Endothelial cell of umbilical vein (primary cell): ENCODE data around the gene ACSL4. TPM values are rescaled to one million over a fixed set of nuclear protein-coding genes. Genes with fewer than 3 reads are reported as not detected.

ENCODE experiments used
- BruUV-seq: library from RNA; stranded (reverse); fragments of 400-500 nt; replicated peaks from 2 replicates; lab custom pipeline; 2021; lab: Mats Ljungman, UMichigan
- CTCF ChIA-PET: fragments of 300-600, 350-600 bp; sonication (Branson Sonifier 250); formaldehyde crosslinking; loops from one replicate; lab custom pipeline; 2021; ENCODE audit warnings: antibody characterized with exemption, inconsistent platforms; lab: Charles Lee
- POLR2A ChIA-PET: fragments of 300-600, 350-600 bp; sonication (Branson Sonifier 250); formaldehyde crosslinking; loops from one replicate; lab custom pipeline; 2021; ENCODE audit warnings: antibody characterized with exemption, inconsistent platforms; lab: Charles Lee
- DNase-seq: peaks from one replicate; pipeline ENCODE4 v3.0.0-alpha.2; 2011; ENCODE audit warnings: low read depth, low spot score
- FAIRE-seq: peaks from 2 replicates; lab custom pipeline; 2011; peaks lifted over from hg19 to GRCh38; lab: Jason Lieb, UNC
- H2AFZ ChIP-seq: 2 replicates; pipeline ENCODE4 v1.6.0; 2012; ENCODE audit warnings: low read depth, low read length, control low read depth, inconsistent platforms
- H3K27ac ChIP-seq: 2 replicates; pipeline ENCODE4 v1.5.1; 2011; ENCODE audit warnings: low read depth, mild to moderate bottlenecking, control low read depth, low read length, moderate library complexity; ENCODE audit not compliant: insufficient read depth
- H3K27me3 ChIP-seq, 2 experiments: 2 replicates each; pipeline versions ENCODE4 v1.6.0 to v1.6.1; 2011; ENCODE audit warnings: low read length in 2 of 2, mixed read lengths in 1 of 2; ENCODE audit not compliant: control insufficient read depth in 2 of 2, insufficient read depth in 2 of 2
- H3K36me3 ChIP-seq, 2 experiments: 2 replicates in 1 of 2; 3 replicates in 1 of 2; pipeline ENCODE4 v1.5.1; 2011; ENCODE audit warnings: low read length in 2 of 2, mild to moderate bottlenecking in 1 of 2, moderate library complexity in 1 of 2; ENCODE audit not compliant: control insufficient read depth in 2 of 2, insufficient read depth in 2 of 2; ENCODE audit errors: extremely low read depth in 1 of 2
- H3K4me1 ChIP-seq: 3 replicates; pipeline ENCODE4 v1.5.1; 2011; ENCODE audit warnings: mild to moderate bottlenecking, low read length; ENCODE audit not compliant: control insufficient read depth, insufficient read depth; ENCODE audit errors: extremely low read depth
- H3K4me2 ChIP-seq: 2 replicates; pipeline ENCODE4 v1.6.1; 2011; ENCODE audit warnings: low read length, control low read depth, mixed read lengths; ENCODE audit not compliant: insufficient read depth
- H3K4me3 ChIP-seq, 3 experiments: fragments of 200-600 bp in 1 of 3; sonication (generic), shearing (Covaris generic) in 1 of 3; replicated peaks in 1 of 3; 2 replicates each; pipeline ENCODE4 v1.5.1; 2011 to 2016; ENCODE audit warnings: control low read depth in 3 of 3, low read length in 3 of 3, mild to moderate bottlenecking in 2 of 3, inconsistent platforms in 1 of 3, low read depth in 1 of 3, moderate library complexity in 1 of 3; ENCODE audit not compliant: insufficient read depth in 1 of 3
- H3K79me2 ChIP-seq: 2 replicates; pipeline ENCODE4 v1.6.0; 2012; ENCODE audit warnings: low read length, inconsistent platforms; ENCODE audit not compliant: control insufficient read depth, insufficient read depth
- H3K9ac ChIP-seq: replicated peaks from 2 replicates; pipeline ENCODE3; 2011; ENCODE audit warnings: low read length, control low read depth; ENCODE audit not compliant: insufficient read depth; ENCODE audit errors: extremely low read depth
- H3K9me1 ChIP-seq: replicated peaks from 3 replicates; pipeline ENCODE4 v1.6.0; 2011; ENCODE audit warnings: mild to moderate bottlenecking, low read length; ENCODE audit not compliant: control insufficient read depth, insufficient read depth; ENCODE audit errors: extremely low read depth
- H3K9me3 ChIP-seq: replicated peaks from 2 replicates; pipeline ENCODE4 v1.5.1; 2012; ENCODE audit warnings: low read length, inconsistent platforms; ENCODE audit not compliant: control insufficient read depth, insufficient read depth
- H4K20me1 ChIP-seq: replicated peaks from 2 replicates; pipeline ENCODE3; 2011; ENCODE audit warnings: mild to moderate bottlenecking, low read length; ENCODE audit not compliant: control insufficient read depth, insufficient read depth; ENCODE audit errors: extremely low read depth
- CTCF ChIP-seq, 2 donors: IDR thresholded peaks; 1 replicate in 1 of 2; 2 replicates in 1 of 2; pipeline ENCODE4 v1.5.1; 2011; ENCODE audit warnings: low read length in 2 of 2, mild to moderate bottlenecking in 2 of 2, moderate library complexity in 2 of 2, control low read depth in 1 of 2, inconsistent platforms in 1 of 2, low read depth in 1 of 2; ENCODE audit not compliant: insufficient read depth in 1 of 2; ENCODE audit errors: extremely low read depth in 1 of 2
- EZH2 ChIP-seq: IDR thresholded peaks from 2 replicates; pipeline ENCODE4 v1.6.1; 2012; ENCODE audit warnings: borderline replicate concordance, low read depth, mild to moderate bottlenecking, moderate library complexity, low read length, inconsistent platforms; ENCODE audit not compliant: severe bottlenecking
- FOS ChIP-seq: IDR thresholded peaks from 2 replicates; pipeline ENCODE4 v1.6.1; 2011; ENCODE audit warnings: mild to moderate bottlenecking, low read length, moderate library complexity, borderline replicate concordance; ENCODE audit not compliant: insufficient read depth
- GATA2 ChIP-seq: IDR thresholded peaks from 2 replicates; pipeline ENCODE4 v1.7.0; 2011; ENCODE audit warnings: low read depth, mild to moderate bottlenecking, moderate library complexity, mixed read lengths, low read length; ENCODE audit not compliant: insufficient read length, insufficient read depth
- JUN ChIP-seq: IDR thresholded peaks from 2 replicates; pipeline ENCODE4 v1.6.1; 2011; ENCODE audit warnings: borderline replicate concordance, low read depth; ENCODE audit not compliant: insufficient read length, insufficient read depth
- MYC ChIP-seq: IDR thresholded peaks from one replicate; pipeline ENCODE4 v1.6.1; 2011; ENCODE audit warnings: mild to moderate bottlenecking, low read depth, low read length
- POLR2A ChIP-seq: IDR thresholded peaks from 2 replicates; pipeline ENCODE4 v1.6.1; 2012; ENCODE audit warnings: low read depth, mild to moderate bottlenecking, control low read depth, low read length
- POLR2AphosphoS5 ChIP-seq: IDR thresholded peaks from 2 replicates; pipeline ENCODE4 v1.6.1; 2012; ENCODE audit warnings: low read depth, mild to moderate bottlenecking, control low read depth, low read length, moderate library complexity; ENCODE audit not compliant: insufficient read depth
- dilution Hi-C: fragments of 300-500 bp; cut with MboI; formaldehyde crosslinking; loops from one replicate; pipeline ENCODE4 v1.15.0; 2019; ENCODE audit warnings: low sequenced_read_pairs; ENCODE audit not compliant: extremely low pct_ligation_motif_present
- intact Hi-C: fragments of 100-400 bp; cut with micrococcal nuclease; formaldehyde crosslinking; loops from one replicate; pipeline ENCODE4 v1.10.0; 2022
- polyA plus RNA-seq, 4 experiments: library from polyadenylated mRNA; depleted of rRNA in 3 of 4; stranded (reverse) in 3 of 4; unstranded in 1 of 4; fragments of >200 nt; gene quantifications; 2 replicates each; pipeline versions ENCODE4 v1.2.1 to v1.2.3, GENCODE V29; 2011 to 2012; ENCODE audit warnings: missing spikeins in 1 of 4
- total RNA-seq: library from RNA; stranded (reverse); gene quantifications from 2 replicates; pipeline ENCODE4 v1.2.3, GENCODE V29; 2021
- TF ChIP-seq, protein P1 (sequence below): IDR thresholded peaks from 2 replicates; pipeline ENCODE4 v1.6.1; 2011; ENCODE audit not compliant: insufficient read depth, insufficient read length

Gene ACSL4
- total and polyA plus RNA-seq, 2 donors (not counting 3 experiments of a cell fraction or from before 2014, with no cell fraction given) = 20.7 to 85.5 TPM

- no peak for TF ChIP-seq FOS
- TF ChIP-seq, protein P1, sequence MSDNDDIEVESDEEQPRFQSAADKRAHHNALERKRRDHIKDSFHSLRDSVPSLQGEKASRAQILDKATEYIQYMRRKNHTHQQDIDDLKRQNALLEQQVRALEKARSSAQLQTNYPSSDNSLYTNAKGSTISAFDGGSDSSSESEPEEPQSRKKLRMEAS = no peak
- no peak overlapping the region for H3K27ac ChIP-seq
- H3K9me1 ChIP-seq = no peaks in the 10 kb centered on the region
- H3K4me1 ChIP-seq = no peaks in the 10 kb centered on the region
- CTCF ChIA-PET = no interaction called here
- no peak overlapping the region for H3K4me3 ChIP-seq
- H3K27me3 ChIP-seq = no peaks in the 10 kb centered on the region
- no peak overlapping the region for H3K9ac ChIP-seq
- H3K36me3 ChIP-seq = no peaks in the 10 kb centered on the region
- DNase-seq (no peak), FAIRE-seq (no peak)
- H3K4me2 ChIP-seq = no peak overlapping the region
- H3K9me3 ChIP-seq = no peaks in the 10 kb centered on the region
- H2AFZ ChIP-seq = no peak overlapping the region
- H3K79me2 ChIP-seq = no peaks in the 10 kb centered on the region
- intact Hi-C loops = no loop called here
- POLR2A ChIA-PET = no interaction called here
- no peaks in the 10 kb centered on the region for H4K20me1 ChIP-seq
- BruUV-seq = no TSS peak
- dilution Hi-C loops = no loop called here
Observed at GRCh38 chrX:109751698-109752097, 18.6 kb upstream of the ACSL4 start.

DNA sequence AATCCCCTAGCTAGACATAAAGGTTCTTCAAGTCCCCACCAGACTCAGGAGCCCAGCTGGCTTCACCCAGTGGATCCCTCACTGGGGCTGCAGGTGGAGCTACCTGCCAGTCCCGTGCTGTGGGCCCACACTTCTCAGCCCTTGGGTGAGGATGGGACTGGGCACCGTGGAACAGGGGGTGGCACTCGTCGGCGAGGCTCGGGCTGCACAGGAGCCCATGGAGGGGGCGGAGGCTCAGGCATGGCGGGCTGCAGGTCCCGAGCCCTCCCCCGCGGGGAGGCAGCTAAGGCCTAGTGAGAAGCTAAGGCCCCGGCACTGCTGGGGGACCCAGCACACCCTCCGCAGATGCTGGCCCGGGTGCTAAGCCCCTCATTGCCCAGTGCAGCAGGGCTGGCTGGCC, 16.1 kb upstream of the ACSL4 start:
- H2AFZ ChIP-seq = no peak overlapping the region
- H3K4me1 ChIP-seq = no peaks in the 10 kb centered on the region
- H3K4me3 ChIP-seq = no peak overlapping the region
- intact Hi-C loops (no loop called here), dilution Hi-C loops (no loop called here)
- no peak for TF ChIP-seq JUN
- TF ChIP-seq EZH2 = no peak
- TF ChIP-seq, protein P1 = no peak
- no peak for TF ChIP-seq FOS
- TF ChIP-seq POLR2AphosphoS5 = no peak
- no peak for TF ChIP-seq CTCF (IDR thresholded peaks at IDR 0.05; ENCODE audit: extremely low read depth in 1 of 2, insufficient read depth in 1 of 2, low read depth in 1 of 2, low read length in 2 of 2)
- no peak for TF ChIP-seq POLR2A
- no peak for TF ChIP-seq MYC
- no peak for TF ChIP-seq GATA2
- ChIA-PET POLR2A (no interaction called here), CTCF (interaction anchor here (1.2 kb wide), 1 partner anchor 108 kb away, joined by 4 read pairs; no protein-coding TSS in a partner anchor)
- no peaks in the 10 kb centered on the region for H3K9me3 ChIP-seq
- FAIRE-seq (no peak), DNase-seq (no peak)
- H4K20me1 ChIP-seq = no peaks in the 10 kb centered on the region
- H3K36me3 ChIP-seq = no peaks in the 10 kb centered on the region
- no peaks in the 10 kb centered on the region for H3K9me1 ChIP-seq
- H3K9ac ChIP-seq = no peak overlapping the region
- BruUV-seq = no TSS peak
- H3K27ac ChIP-seq = no peak overlapping the region
- H3K4me2 ChIP-seq = no peak overlapping the region
- no peaks in the 10 kb centered on the region for H3K27me3 ChIP-seq
- H3K79me2 ChIP-seq = no peaks in the 10 kb centered on the region
